HUES64 (cell line): ENCODE measurements around the gene KRTAP5-2.

ENCODE experiments used
- H3K27ac ChIP-seq: 2 replicates; pipeline ENCODE4 v1.7.0; 2013; ENCODE audit warnings: low read depth, low read length, inconsistent platforms
- H3K27me3 ChIP-seq: 2 replicates; pipeline ENCODE4 v1.6.1; 2013; ENCODE audit warnings: mild to moderate bottlenecking, low read length; ENCODE audit not compliant: insufficient read depth
- H3K36me3 ChIP-seq: 2 replicates; pipeline ENCODE4 v1.6.1; 2013; ENCODE audit warnings: mild to moderate bottlenecking, low read length; ENCODE audit not compliant: insufficient read depth
- H3K4me1 ChIP-seq: 2 replicates; pipeline ENCODE4 v1.6.1; 2013; ENCODE audit warnings: mild to moderate bottlenecking, low read length, moderate library complexity; ENCODE audit not compliant: insufficient read depth
- H3K4me3 ChIP-seq: 2 replicates; pipeline ENCODE4 v1.5.1; 2013; ENCODE audit warnings: mild to moderate bottlenecking, low read length, moderate library complexity
- H3K9ac ChIP-seq: 2 replicates; pipeline ENCODE4 v1.6.1; 2013; ENCODE audit warnings: mild to moderate bottlenecking, low read depth, low read length
- H3K9me3 ChIP-seq: 2 replicates; pipeline ENCODE4 v1.6.1; 2013; ENCODE audit warnings: low read depth, low read length; ENCODE audit not compliant: insufficient read depth
- WGBS: fragments of 150-250, 120-280 bp; methylation state at CpG from one replicate; pipeline ENCODE4 v1.1.7; 2013; ENCODE audit warnings: missing lambda C conversion rate; 5-methylcytosine and 5-hydroxymethylcytosine counted together

The KRTAP5-2 gene

DNA sequence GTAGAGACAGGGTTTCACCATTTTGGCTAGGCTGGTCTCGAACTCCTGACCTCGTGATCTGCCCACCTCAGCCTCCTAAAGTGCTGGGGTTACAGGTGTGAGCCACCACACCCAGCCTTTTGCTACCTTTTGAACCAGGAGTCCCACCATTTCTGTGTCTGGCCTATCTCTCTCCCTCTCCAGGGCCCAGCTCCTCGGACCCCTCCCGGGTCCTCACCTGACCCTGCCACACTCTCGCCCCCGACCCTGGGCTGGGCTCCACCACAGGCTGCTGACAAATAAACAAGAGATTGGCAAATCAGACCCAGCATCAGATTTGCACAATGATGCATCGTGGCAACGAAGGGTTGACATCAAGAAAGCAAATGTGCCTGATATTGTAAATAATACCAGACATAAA is 40.2 kb upstream of the KRTAP5-2 start:
- peaks cover 5% of the 10 kb centered on the region for H3K27me3 ChIP-seq
- H3K36me3 ChIP-seq, result no peaks in the 10 kb centered on the region
- 68% methylated on average over 8 of the region's 8 CpGs for WGBS
- H3K4me1 ChIP-seq, result no peaks in the 10 kb centered on the region
- no peak overlapping the region for H3K27ac ChIP-seq
- H3K9ac ChIP-seq, result no peak overlapping the region
- H3K4me3 ChIP-seq, result no peak overlapping the region
- H3K9me3 ChIP-seq, result no peaks in the 10 kb centered on the region

DNA sequence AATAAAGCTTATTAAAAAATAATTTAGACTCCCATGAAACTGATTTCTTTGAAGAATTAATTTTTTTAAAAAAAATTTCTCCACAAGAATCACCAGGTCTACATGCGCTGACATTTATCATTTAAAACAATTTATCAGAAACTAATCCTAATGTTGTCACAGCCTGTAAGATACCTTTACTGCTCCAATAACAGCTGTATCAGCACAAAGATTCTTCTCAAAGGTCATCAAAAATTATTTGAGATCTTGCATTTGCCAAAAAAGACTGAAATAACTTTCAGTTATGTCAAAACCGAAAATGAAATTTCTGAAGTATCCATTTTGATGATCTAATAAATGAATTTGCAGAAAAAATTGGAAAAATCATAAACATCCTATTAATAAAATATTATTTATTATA is 39.5 kb upstream of the KRTAP5-2 start:
- 91% methylated on average over 1 of the region's 2 CpGs for WGBS
- H3K4me1 ChIP-seq, result no peaks in the 10 kb centered on the region

DNA sequence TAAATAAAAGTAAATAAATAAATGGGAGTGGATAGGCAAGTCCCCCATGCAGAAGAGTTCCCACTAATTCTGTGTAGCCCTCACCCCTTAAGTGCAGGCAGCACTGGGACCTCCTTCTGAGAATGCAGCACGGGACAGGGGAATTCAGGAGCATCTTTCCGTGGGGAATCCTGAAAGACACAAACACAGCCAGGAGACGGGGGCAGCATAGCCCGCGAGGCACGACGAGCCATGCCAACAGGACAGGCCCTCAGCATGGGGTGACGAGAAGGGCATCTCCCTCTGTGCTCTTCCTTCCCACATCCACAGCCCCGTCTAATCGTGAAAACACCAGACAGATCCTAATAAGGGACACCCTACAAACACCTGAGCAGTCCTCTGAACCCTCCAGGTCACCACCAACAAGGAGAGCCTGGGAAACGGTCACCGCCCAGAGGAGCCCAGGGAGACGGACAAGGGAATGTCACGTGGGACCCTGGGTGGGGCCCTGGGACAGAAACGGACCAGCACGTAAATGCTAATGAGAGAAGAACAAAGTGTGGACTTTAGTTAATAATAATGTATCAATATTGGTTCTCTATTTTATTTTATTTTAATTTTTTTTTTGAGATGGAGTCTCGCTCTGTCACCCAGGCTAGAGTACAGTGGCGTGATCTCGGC is 38.3 kb upstream of the KRTAP5-2 start:
- WGBS, result 95% methylated on average over 19 of the region's 19 CpGs
- Histone ChIP-seq H3K36me3 (no peaks in the 10 kb centered on the region), H3K9ac (no peak overlapping the region), H3K27me3 (peaks cover 5% of the 10 kb centered on the region), H3K27ac (no peak overlapping the region), H3K4me3 (no peak overlapping the region), H3K4me1 (no peaks in the 10 kb centered on the region), H3K9me3 (no peaks in the 10 kb centered on the region)

More for the DNA sequence above, 39.5 kb upstream of the KRTAP5-2 start:
- Histone ChIP-seq H3K27me3 (peaks cover 5% of the 10 kb centered on the region), H3K36me3 (no peaks in the 10 kb centered on the region), H3K27ac (no peak overlapping the region), H3K9ac (no peak overlapping the region), H3K9me3 (no peaks in the 10 kb centered on the region), H3K4me3 (no peak overlapping the region)

DNA sequence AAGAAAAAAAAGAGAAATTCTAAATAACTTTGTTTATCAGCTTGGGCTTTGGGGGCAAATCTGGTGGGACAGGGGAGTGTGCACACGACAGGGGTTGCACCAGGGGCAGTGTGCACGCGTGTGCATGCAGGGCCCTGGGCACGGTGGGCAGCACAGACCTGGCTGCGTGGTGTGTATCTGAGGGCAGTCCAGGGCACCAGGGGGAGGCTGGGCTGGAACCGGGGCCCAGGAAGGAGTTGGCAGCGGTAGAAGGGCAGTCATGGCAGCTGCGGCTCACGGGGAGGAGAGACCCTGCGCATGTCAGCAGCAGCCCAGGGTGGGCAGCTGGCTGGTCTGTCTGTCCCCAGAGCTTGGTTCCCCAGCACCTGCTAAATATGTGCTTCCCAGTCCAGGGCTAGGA is 35.8 kb upstream of the KRTAP5-2 start:
- Histone ChIP-seq H3K9me3 (no peaks in the 10 kb centered on the region), H3K36me3 (no peaks in the 10 kb centered on the region), H3K4me1 (0 out of 2 replicates have a peak, but pooled peaks cover 3% of the 10 kb centered on the region), H3K27me3 (peaks cover 17% of the 10 kb centered on the region), H3K4me3 (no peak overlapping the region), H3K9ac (no peak overlapping the region), H3K27ac (no peak overlapping the region)
- 93% methylated on average over 10 of the region's 10 CpGs for WGBS

DNA sequence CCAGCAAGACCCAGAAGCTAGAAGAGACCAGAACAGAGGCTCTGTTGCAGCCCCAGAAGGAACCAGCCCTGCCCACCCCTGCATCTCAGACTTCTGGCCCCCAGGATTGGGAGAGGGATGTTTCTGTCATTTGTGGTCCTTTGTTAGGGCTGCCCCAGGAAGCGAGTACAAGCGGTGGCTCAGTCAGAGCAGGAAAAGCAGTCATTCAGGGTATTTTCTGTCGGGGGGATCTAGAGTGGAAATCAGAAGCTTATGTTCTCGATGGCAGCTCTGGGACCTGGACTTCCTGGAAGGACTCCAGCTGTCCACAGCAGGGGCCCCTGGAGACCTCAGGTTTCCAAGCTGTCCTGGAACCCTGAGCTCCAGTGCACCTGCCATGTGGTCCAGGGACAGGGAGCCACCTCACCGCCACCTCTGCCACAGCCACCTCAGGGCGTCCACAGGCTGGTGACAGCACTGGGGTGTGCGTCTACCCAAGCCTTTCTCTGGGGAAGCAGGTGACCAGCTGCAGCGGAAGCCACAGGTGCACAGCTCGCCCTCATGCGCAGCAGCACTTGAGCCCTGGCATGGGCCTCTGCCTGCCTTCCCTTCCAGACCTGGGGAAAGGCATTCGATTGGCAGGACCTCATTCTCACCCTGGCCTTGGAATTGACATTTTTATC is 34.1 kb upstream of the KRTAP5-2 start:
- Histone ChIP-seq H3K27me3 (peaks cover 25% of the 10 kb centered on the region), H3K36me3 (no peaks in the 10 kb centered on the region), H3K27ac (no peak overlapping the region)

DNA sequence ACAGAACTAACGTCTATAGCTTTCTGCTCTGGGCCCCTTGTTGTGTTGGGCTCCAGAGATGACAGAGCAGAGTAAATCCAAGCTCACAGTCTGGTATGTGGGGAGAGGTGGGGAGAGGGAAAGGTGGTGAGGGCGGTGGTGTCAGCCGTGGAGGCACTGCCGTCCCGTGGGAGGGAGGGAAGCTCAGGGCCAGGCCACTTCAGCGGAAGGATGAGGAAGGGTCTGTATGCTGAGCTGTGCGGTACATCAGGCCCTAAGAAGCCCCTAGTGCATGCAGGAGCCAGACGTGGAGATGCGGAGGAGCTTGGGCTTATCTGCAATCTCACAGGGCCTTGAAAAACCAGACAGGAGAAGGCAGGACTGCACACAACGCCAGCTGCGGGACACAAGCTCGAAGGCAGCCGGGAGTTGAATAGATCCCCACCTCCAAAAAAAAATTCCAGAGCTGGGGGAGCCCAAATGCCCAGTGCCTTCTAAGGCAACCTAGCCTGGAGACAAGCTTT is 33.0 kb upstream of the KRTAP5-2 start:
- Histone ChIP-seq H3K9me3 (no peaks in the 10 kb centered on the region), H3K27me3 (peaks cover 28% of the 10 kb centered on the region), H3K4me3 (no peak overlapping the region), H3K27ac (no peak overlapping the region), H3K4me1 (0 out of 2 replicates have a peak, but pooled peaks cover 3% of the 10 kb centered on the region), H3K9ac (no peak overlapping the region), H3K36me3 (no peaks in the 10 kb centered on the region)
- WGBS, result 92% methylated on average over 13 of the region's 13 CpGs

More for the DNA sequence above, 34.1 kb upstream of the KRTAP5-2 start:
- Histone ChIP-seq H3K9ac (no peak overlapping the region), H3K9me3 (no peaks in the 10 kb centered on the region), H3K4me3 (no peak overlapping the region), H3K4me1 (0 out of 2 replicates have a peak, but pooled peaks cover 3% of the 10 kb centered on the region)
- 90% methylated on average over 11 of the region's 11 CpGs for WGBS

DNA sequence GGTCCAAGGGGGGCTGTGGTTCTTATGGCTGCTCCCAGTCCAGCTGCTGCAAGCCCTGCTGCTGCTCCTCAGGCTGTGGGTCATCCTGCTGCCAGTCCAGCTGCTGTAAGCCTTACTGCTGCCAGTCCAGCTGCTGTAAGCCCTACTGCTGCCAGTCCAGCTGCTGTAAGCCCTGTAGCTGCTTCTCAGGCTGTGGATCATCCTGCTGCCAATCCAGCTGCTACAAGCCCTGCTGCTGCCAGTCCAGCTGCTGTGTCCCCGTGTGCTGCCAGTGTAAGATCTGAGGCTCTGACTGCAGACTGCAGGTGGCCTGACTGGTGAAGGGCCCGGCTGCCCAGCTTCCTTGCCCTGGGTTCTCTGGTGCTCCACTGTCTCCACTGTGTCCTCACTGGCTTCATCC is 32.2 kb upstream of the KRTAP5-2 start:
- WGBS, result 87% methylated on average over 2 of the region's 2 CpGs
- Histone ChIP-seq H3K27ac (no peak overlapping the region), H3K4me1 (0 out of 2 replicates have a peak, but pooled peaks cover 3% of the 10 kb centered on the region), H3K27me3 (peaks cover 28% of the 10 kb centered on the region), H3K36me3 (no peaks in the 10 kb centered on the region), H3K9ac (no peak overlapping the region), H3K4me3 (no peak overlapping the region), H3K9me3 (no peaks in the 10 kb centered on the region)

DNA sequence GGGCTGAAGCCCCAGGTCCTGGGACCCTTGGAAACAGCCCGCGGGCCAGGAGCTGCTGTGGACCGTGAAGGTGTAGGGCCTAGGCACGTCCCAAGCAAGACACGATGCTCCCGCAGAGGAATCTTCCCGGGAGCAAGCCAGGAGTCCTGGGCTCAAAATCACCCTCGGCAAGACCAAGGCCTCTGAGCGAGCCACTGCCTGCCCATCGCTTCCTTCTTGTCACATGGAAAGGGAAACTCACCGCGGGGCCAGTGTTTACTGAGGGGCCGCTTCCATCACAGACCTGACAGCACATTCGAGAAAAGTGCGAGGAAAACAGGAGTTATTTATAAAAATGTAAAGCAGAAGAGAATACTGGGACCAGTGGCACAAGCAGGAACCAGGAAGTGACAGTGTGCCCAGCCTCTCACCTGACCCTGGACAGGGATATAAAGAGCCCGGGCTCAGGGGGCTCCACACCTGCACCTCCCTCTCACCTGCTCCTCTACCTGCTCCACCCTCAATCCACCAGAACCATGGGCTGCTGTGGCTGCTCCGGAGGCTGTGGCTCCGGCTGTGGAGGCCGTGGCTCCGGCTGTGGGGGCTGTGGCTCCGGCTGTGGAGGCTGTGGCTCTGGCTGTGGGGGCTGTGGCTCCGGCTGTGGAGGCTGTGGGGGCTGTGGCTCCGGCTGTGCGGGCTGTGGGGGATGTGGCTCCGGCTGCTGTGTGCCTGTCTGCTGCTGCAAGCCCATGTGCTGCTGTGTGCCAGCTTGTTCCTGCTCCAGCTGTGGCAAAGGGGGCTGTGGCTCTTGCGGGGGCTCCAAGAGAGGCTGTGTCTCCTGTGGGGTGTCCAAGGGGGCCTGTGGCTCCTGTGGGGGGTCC is 31.5 kb upstream of the KRTAP5-2 start, which contains the start of gene KRTAP5-5:
Gene KRTAP5-5, plus strand, starts transcription at position 450 of the 860 bp plus-strand sequence. Its CDS starts 66 bp downstream, at position 516.
- 91% methylated on average over 26 of the region's 26 CpGs for WGBS
- no peak within 1 kb of the TSS for H3K4me3 ChIP-seq
- H3K9me3 ChIP-seq, result no peaks in the 10 kb centered on the region
- H3K27me3 ChIP-seq, result peaks cover 28% of the 10 kb centered on the region
- H3K36me3 ChIP-seq, result no peaks in the 10 kb centered on the region
- H3K9ac ChIP-seq, result peak within 1 kb of the TSS; percentile 29; the same call in 1 of the 2 replicates
- 0 out of 2 replicates have a peak, but pooled peaks cover 3% of the 10 kb centered on the region for H3K4me1 ChIP-seq
- no peak within 1 kb of the TSS for H3K27ac ChIP-seq

DNA sequence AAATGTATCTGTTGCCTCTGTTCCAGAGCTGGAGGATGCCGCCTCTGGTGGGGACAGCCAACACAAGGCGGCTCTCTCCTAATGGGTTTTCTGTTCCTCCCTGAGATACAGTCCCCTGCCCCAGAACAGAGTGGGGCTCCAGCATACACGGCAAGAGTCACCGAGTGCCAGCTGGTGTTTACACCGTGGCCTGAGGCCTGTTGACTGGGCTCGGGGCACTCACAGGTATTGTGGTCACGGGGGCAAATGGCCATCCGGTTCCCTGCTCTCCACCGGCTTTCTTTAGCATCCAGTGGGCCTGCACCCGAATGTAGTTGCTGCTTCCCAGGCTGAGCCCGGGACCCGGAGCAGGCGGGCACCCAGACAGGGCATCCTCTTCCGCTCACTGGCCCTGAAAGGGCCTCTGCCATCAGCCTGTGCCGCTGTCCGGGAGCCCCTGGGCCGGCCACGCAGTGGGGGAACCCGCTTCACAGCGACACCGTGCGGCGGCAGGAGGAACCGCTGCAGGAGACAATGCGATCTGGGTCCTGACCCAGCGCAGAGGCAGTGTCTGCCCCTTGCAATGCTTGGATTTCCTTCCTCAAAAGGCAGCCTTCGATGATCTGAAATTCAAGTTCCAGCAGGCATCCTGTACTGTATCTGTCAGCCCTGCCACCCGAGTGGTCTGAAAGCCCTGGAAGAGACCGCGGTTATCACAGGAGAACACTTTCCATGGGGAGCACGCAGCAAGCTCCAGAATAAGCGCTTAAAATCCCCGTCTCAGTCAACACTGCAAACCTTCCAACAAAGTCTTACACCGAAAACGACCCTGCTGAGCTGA is 30.6 kb upstream of the KRTAP5-2 start:
- Histone ChIP-seq H3K9ac (peak overlapping the region; percentile 29; the same call in 1 of the 2 replicates), H3K27me3 (peaks cover 25% of the 10 kb centered on the region), H3K27ac (no peak overlapping the region), H3K4me3 (no peak overlapping the region), H3K9me3 (no peaks in the 10 kb centered on the region), H3K4me1 (0 out of 2 replicates have a peak, but pooled peaks cover 3% of the 10 kb centered on the region), H3K36me3 (no peaks in the 10 kb centered on the region)
- 41% methylated on average over 35 of the region's 35 CpGs for WGBS

DNA sequence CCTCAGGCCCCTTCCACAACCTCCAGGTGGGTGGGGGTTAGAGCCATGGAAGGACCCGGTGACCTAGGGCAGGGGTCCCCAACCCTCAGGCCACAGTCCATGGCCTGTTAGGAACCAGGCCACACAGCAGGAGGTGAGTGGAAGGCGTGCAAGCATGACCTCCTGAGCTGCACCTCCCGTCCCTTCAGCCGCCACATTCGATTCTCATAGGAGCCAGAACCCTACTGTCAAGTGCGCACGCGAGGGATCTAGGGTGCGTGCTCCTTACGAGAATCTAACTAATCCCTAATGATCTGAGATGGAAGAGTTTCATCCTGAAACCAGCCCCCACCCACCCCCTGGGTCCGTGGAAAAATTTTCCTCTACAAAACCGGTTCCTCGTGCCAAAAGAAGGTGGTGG is 27.4 kb upstream of the KRTAP5-2 start:
- 94% methylated on average over 13 of the region's 13 CpGs for WGBS
- no peaks in the 10 kb centered on the region for H3K9me3 ChIP-seq
- H3K9ac ChIP-seq, result no peak overlapping the region
- H3K27ac ChIP-seq, result no peak overlapping the region
- no peaks in the 10 kb centered on the region for H3K36me3 ChIP-seq
- peaks cover 22% of the 10 kb centered on the region for H3K27me3 ChIP-seq
- H3K4me3 ChIP-seq, result no peak overlapping the region
- 0 out of 2 replicates have a peak, but pooled peaks cover 3% of the 10 kb centered on the region for H3K4me1 ChIP-seq
